ENCODE data around the gene MKLN1. TPM values are rescaled to one million over a fixed set of nuclear protein-coding genes. Genes with fewer than 3 reads are reported as not detected.

Gene MKLN1
- total RNA-seq, 1 donor from 2014 or later = 66.0 TPM

GRCh38 chr7:131335639-131336381, 8.1 kb downstream of the MKLN1 start:
- Histone ChIP-seq H3K27me3 (no peaks in the 10 kb centered on the region), H3K27ac (no peak overlapping the region), H3K4me1 (peaks cover 8% of the 10 kb centered on the region), H3K9me3 (peaks cover 15% of the 10 kb centered on the region), H3K4me3 (no peak overlapping the region), H3K36me3 (no peaks in the 10 kb centered on the region)
- DNase-seq = no peak
- TF ChIP-seq, protein P1, sequence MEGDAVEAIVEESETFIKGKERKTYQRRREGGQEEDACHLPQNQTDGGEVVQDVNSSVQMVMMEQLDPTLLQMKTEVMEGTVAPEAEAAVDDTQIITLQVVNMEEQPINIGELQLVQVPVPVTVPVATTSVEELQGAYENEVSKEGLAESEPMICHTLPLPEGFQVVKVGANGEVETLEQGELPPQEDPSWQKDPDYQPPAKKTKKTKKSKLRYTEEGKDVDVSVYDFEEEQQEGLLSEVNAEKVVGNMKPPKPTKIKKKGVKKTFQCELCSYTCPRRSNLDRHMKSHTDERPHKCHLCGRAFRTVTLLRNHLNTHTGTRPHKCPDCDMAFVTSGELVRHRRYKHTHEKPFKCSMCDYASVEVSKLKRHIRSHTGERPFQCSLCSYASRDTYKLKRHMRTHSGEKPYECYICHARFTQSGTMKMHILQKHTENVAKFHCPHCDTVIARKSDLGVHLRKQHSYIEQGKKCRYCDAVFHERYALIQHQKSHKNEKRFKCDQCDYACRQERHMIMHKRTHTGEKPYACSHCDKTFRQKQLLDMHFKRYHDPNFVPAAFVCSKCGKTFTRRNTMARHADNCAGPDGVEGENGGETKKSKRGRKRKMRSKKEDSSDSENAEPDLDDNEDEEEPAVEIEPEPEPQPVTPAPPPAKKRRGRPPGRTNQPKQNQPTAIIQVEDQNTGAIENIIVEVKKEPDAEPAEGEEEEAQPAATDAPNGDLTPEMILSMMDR (IDR thresholded peaks at IDR 0.05) = no peak
- ATAC-seq = no peak
- intact Hi-C loops (cut with DNase I) = no loop called here

- Histone ChIP-seq H3K36me3 (no peaks in the 10 kb centered on the region), H3K27ac (no peak overlapping the region), H3K4me3 (no peak overlapping the region), H3K4me1 (peaks cover 8% of the 10 kb centered on the region), H3K27me3 (no peaks in the 10 kb centered on the region), H3K9me3 (peaks cover 15% of the 10 kb centered on the region)
- TF ChIP-seq, protein P1 (IDR thresholded peaks at IDR 0.05) = no peak
- ATAC-seq = no peak
- no peak for DNase-seq
- intact Hi-C loops (cut with DNase I) = no loop called here
These were observed 9.3 kb downstream of the MKLN1 start for GRCh38 chr7:131336956-131337355.

DNA sequence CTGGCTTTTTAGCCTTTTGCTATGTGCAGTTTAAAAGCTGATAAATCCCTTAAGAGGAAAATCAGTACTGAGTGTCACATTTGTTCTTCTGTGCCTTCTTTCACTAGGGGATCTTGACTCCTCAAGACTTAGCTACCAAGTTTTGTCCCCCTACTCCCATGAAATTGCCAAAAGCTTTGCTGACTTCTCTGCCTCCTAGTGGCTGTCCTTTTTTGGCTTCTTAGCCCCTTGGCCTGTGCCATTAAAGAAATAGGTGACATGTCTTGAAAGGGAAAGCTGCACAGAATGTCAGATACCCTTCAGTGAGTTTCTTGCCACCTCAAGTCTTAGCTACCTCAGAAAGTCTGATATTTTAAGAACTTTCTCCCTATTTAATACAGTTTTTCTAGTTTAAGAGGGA, 10.5 kb downstream of the MKLN1 start:
- no peaks in the 10 kb centered on the region for H3K27me3 ChIP-seq
- intact Hi-C loops (cut with DNase I) = no loop called here
- no peak for DNase-seq
- H3K36me3 ChIP-seq = no peaks in the 10 kb centered on the region
- H3K4me1 ChIP-seq = no peaks in the 10 kb centered on the region
- TF ChIP-seq, protein P1 (IDR thresholded peaks at IDR 0.05) = no peak
- H3K4me3 ChIP-seq = no peak overlapping the region
- no peak overlapping the region for H3K27ac ChIP-seq
- H3K9me3 ChIP-seq = peaks cover 15% of the 10 kb centered on the region
- ATAC-seq = no peak

DNA sequence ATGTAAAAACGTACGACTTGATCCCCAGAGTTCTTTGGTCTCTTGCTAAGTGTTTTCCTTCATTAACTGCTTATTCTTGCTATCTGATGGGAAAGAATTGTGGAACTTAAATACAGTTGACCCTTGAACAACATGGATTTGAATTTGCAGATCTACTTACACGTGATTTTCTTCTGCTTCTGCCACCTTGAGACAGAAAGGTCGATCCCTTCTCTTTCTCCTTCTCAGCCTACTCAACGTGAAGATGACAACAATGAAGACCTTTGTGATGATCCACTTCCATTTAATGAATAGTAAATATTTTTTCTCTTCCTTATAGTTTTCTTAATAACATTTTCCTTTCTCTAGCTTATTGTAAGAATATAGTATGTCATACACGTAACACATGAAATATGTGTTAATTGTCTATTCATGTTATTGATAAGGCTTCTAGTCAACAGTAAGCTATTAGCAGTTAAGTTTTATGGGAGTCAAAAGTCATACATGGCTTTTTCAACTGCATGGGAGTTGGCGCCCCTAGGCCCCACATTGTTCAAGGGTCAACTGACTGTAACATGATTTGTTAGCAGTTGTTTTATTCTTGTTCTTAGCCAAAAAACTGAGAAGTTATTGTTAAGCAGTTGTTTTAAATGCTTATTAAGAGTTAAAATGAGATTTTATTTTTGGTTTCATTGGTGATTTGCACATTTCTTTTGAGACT, 11.2 kb downstream of the MKLN1 start:
- DNase-seq = no peak
- TF ChIP-seq, protein P1 (IDR thresholded peaks at IDR 0.05) = no peak
- ATAC-seq = no peak
- Histone ChIP-seq H3K9me3 (peaks cover 15% of the 10 kb centered on the region), H3K36me3 (no peaks in the 10 kb centered on the region), H3K27me3 (no peaks in the 10 kb centered on the region), H3K4me3 (no peak overlapping the region), H3K4me1 (no peaks in the 10 kb centered on the region), H3K27ac (no peak overlapping the region)
- intact Hi-C loops (cut with DNase I) = no loop called here

- Histone ChIP-seq H3K4me3 (no peak overlapping the region), H3K27ac (no peak overlapping the region), H3K9me3 (peaks cover 7% of the 10 kb centered on the region), H3K27me3 (no peaks in the 10 kb centered on the region), H3K4me1 (no peaks in the 10 kb centered on the region), H3K36me3 (no peaks in the 10 kb centered on the region)
- DNase-seq = no peak
- TF ChIP-seq, protein P1 (IDR thresholded peaks at IDR 0.05) = no peak
- intact Hi-C loops (cut with DNase I) = no loop called here
- no peak for ATAC-seq
These were observed 14.0 kb downstream of the MKLN1 start for GRCh38 chr7:131341690-131342089.
